RCC 7860 (cell line): Measurements from ENCODE around the gene ABLIM3.
A peak's percentile ranks its signal among the peaks of the same experiment; 100 is the strongest.
"Not testable (repeated sequence)": the region's sequence is repeated elsewhere in the genome, so short reads cannot be mapped to it uniquely, and the experiment has no call there.

Source experiments
- DNase-seq: peaks from one replicate; pipeline ENCODE4 v3.0.0-alpha.2; 2015; ENCODE audit warnings: low spot score
- FAIRE-seq: peaks from 2 replicates; lab custom pipeline; 2012; peaks lifted over from hg19 to GRCh38; lab: Jason Lieb, UNC

ABLIM3 gene

DNA sequence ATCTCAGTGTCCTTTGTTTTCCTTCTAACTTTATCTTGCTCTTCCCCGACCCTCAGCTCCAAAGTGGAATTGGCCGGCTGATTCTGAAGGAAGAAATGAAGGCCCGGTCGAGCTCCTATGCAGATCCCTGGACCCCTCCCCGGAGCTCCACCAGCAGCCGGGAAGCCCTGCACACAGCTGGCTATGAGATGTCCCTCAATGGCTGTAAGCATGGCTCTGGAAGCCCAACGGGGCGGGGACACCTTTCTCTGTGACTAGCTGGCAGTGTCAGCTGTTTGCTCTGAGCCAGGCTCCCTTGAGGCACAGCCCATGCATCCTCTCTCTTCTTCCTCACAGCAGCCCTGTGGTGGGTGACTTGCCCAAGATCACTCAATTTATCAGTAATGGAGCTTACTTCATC is 106.4 kb downstream of the ABLIM3 start:
- DNase-seq (no peak), FAIRE-seq (no peak)

DNA sequence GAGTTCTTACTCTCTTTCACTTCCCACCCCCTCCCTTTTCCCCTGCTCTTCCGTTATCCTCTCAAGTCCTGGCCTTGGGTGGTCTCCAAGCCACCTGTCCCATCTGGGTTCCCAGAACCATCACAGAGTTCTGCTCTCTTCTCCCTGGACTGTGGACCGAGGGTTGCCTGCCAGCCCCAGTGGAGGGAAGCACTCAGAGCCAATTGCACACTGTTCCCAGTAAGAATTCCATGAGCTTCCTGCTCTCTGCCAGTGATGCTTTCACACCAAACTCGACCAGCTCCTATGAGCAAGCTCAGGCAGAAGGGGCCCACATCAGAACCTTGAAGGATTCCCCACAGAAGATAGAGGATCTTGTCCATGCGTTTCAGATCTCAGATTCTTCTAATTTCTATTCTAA is 110.3 kb downstream of the ABLIM3 start:
- no peak for DNase-seq
- no peak for FAIRE-seq

DNA sequence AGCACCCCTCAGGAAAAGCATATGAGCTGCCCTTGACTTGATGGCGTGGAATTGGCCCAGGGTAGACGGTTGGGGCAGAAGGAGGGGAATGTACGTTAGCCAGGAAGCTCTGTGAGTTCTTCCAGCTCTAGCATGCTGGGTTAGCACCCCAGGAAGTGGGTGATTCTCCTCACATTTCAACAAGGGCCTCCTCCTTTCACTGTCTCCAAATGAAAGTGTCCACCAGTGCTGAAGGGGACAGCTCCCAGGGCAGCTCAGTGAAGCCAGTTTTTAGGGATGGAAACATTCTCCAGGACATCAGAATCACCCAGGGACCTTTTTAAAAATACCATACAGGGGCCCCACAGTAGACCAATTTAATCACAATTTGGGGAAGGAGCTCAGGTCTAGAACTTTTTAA is 113.2 kb downstream of the ABLIM3 start:
- FAIRE-seq (no peak), DNase-seq (no peak)

DNA sequence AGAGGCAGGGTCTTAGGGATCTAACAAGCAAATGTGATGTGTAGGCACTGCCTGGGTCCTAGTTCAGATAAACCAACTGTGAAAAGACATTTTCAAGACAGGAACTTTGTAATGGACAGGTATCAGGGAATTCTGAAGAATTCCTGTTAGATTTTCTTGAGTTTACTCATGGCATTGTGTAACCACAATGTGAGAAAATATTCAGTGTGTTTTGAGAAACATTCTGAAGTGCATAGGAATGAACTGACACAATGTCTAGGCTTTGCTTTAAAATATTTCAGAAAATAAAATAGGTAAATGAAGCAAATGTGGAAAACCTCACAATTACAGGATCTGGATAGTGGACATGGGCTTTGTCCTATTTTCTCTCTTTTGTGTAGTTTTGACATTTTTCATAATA is 115.2 kb downstream of the ABLIM3 start:
- peak; percentile 76 for FAIRE-seq
- DNase-seq, result peak; percentile 53

DNA sequence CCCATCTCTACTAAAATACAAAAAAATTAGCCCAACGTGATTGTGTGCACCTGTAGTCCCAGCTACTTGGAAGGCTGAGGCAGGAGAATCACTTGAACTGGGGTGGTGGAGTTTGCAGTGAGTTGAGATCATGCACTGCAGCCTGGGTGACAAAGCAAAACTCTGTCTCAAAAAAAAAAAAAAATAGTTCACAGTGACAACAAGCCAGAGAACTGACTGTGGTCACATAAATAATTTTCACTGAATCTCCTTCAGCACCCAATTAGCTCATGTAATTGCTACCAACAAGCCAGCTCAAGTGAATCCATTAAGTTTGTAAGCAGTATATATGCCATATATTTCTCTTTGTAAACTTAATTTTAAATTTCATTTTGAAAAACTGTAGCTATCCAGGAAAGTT is 115.8 kb downstream of the ABLIM3 start:
- peak; percentile 5 for FAIRE-seq
- peak; percentile 19 for DNase-seq

DNA sequence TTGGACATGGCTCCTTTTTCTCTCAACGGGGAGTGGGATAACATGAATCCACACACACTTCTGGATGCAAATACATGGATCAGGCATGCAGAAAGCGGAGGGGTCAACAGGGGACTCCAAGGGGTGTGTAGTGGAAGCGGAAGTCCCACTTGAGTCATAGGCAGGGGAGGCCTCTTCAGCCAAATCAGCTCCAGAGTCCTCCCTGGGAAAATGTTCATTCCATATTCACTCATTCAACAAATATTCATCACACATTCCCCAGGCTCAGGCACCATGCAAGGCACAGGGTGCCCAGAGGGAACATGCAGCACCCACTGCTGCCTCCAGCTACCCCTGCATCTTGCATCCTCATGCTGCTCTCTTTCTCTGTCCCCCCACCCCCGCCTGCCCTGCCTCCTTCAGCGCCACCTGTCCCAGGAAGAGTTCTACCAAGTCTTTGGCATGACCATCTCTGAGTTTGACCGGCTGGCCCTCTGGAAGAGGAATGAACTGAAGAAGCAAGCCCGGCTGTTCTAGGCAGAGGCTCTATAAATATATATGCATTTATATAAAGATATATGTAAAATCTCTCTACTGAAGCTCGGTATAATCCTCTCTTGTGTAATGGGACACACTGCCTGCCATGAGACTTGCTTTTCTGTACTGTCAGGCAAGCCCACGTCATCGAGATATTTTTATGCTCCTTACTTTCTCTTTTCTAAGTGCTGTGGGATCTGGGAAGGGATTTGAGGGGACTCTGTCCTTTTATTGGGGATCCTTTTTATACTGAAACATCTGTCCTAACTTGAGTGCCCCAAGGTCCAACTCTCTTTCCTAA is 116.8 kb downstream of the ABLIM3 start:
- FAIRE-seq (peak; percentile 80), DNase-seq (peak; percentile 93)

DNA sequence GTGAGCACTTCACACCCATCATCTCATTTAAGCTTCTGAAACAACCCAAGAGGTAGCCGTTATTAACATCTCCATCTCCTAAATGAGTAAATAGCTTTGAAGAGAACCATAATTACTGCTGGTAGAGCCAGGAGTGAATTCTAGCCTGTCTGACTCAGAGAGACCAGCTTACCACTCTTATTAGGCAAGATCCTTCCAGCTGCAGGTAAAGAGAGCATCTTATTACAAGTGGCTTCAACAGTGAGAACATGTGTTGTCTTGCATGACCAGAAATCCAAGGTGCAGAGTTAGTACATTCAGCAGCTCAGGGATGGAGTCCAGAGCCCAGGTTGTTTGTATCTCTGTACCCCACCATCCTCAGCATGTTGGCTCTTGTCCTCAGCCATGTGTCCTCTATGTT is 119.5 kb downstream of the ABLIM3 start:
- no peak for FAIRE-seq
- no peak for DNase-seq

DNA sequence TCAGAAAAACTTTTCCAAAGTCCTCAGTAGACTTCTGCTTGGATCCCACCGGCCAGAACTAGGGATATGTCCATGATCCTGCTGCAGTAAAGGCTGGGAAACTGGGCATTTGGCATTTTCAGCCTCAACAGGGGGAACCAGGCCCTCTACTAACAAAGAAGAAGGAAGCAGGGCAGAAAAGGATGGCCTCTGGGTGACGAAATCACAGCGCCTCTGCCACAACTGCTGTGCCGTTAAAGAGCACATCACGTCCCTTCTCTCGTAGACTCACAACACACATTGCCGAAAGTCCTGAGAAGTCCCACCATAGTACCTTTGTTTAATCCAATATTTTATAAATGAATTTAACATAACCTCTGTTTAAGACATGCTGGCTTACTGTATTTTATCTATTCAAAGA is 120.0 kb downstream of the ABLIM3 start:
- DNase-seq, result no peak
- no peak for FAIRE-seq

DNA sequence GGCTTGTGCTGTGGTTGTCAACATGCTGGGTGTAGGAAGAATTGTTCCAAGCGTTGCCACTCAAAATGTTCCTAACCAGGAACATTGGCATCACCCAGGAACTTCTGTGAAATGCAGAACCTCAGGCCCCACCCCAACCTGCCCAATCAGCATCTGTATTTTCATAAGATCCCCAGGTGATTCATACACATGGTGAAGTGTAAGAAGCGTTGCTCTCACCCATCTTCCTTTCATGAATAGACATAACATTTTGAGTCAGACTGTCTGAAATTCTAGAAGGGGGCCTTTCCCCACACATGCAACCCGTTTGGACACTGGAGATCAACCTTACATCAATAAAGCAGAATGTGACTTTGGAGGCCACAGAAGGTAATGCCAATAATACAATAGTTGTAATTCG is 121.0 kb downstream of the ABLIM3 start:
- DNase-seq, result no peak
- FAIRE-seq, result no peak

DNA sequence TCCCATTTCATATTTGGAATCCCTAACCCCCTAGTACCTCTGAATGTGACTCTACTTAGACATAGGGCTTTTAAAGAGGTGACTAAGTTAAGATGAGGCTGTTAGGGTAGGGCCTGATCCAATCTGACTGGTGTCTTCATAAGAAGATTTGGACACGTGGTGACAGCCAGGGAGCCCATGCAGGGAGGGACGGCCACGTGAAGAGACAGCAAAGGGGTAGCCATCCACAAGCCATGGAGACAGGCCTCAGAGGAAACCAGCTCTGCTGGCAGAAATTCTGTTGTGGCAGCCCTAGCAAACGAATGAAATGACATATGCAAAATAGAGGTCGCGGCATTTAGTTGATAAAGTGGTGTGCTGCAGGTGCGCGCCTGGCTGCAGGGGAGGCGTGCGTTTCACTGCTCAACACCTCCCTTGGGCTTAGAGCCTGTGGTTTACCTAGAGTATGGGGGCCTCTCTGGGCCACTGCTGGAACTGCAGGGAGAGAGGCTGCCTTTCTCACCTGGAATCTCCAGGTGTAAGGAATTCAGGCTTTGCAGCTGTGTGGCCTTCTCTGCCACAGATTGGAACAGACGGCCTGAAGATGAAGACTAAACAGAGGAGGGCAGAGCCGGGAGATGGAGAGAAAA is 123.3 kb downstream of the ABLIM3 start:
- DNase-seq, result no peak
- FAIRE-seq, result no peak

DNA sequence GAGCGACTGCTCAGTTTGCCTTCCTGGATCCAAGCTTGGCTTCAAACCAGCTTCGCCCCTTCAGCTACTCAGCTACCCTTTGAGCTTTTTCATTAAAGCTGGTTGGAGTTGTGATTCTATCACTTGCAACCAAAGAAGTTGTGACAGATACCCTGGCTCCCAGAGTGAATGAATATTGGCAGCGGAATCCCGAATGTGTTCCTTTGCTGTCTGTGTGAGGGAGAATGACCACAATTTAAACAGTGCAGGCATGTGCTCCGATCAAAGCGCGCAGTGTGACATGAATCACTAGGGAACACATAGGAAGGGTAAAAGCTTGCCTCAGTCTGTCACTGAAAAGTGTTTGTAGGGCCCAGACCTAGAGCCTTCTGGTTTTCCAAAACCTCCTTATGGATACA is 123.8 kb downstream of the ABLIM3 start:
- no peak for FAIRE-seq
- no peak for DNase-seq

DNA sequence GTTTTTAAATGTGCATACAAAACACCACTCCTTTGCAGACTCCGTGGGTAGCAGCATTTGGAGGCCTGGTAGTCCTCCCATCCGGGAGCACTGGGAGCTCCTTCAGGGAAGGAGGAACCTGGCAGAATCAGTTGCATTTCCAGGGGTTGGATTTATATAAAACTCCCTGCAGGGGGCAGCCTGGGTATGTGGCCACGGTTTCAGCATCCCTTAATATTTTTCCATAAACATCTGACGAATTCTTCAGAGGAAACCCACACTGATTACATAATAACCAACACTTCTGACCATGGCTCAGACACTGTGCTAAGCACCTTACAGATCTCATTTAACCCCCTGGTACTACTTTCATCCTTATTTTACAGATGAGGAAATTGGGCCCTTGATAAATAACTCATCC is 124.3 kb downstream of the ABLIM3 start:
- no peak for DNase-seq
- no peak for FAIRE-seq

DNA sequence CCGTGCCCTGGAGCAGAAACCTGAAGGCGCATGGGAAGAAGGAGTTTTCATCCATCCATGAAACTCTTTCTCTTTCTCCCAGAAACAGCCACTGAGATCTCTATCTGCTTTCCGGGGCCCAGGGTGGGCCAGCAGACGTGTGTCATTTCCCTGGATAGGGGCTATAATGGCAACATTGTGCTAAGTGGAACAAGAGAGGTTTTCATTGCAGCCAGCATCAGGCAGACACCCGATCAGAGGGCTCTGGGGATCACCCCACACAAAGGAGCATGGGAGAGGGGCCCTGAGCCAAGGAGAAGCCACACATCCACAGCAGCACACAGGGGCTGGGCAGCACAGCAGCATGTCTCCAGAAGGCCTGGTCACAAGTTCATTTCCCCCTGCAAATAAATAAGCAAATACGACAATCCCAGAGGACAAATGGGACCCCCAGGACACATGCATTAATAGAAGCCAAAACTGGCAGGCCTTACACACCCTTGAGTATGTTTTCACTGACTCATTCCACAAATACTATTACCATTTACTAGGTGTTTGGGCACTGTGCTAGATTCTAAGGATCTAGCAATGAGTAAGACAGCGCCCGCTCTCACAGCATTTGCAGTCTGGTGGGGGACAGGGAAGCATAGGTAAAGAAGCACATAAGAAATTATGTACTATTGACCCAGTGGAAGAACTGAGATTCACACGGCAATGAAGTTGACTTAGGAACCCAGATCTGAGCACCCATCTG is 126.1 kb downstream of the ABLIM3 start:
- FAIRE-seq, result no peak
- no peak for DNase-seq

DNA sequence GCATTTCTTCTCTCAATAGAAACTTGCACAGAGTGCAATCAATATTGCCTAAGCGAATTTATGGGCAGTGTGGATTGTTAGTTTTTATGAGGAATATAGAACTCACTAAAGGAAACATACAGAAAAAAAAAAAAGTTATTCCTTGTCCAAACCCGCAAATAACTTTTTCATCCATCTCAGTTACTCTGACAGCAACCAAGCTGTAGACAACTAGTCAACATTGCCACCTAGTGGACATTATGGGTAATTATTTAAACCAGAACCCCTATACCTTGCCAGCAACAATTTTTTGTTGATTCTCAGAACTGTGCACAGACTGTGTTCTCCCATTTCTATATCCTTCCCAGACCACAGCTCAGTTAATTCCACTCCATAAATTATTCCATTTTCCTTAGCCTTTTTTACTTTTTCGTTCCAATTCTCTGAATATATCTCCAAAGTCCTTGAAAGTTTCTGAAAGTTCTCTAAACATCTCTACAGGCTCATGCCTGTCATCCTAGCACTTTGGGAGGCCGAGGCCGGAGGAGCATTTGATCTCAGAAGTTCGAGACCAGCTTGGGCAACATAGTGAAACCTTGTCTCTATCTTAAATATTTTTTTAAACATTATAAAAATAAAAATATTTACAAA is 127.8 kb downstream of the ABLIM3 start:
- peak; percentile 84 for FAIRE-seq
- peak; percentile 70 for DNase-seq

DNA sequence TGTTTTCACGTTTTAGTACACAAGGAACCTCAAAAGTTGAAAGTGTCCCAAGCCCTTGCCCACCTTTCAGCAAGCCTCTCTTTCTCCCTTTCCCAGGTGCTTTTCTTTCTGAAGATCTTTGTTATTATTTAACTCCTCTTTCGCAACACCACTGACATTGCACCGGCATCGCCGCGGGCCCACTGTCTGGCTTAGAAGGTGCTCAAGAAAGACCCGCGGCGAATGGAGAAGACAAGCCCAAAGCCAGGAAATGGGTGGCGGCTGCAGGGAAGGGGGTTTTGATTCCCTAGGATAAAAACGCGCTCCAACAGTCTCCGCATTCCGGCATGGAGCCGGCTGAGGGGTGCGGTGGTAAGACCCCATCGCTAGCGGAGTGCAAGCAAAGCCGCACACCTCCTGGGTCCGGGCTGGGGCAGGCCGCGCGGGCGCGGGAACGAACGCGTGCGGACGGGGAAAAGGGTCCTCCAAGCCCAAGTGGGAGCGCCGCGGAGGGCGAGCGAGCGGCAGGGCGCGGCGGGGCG is 130.0 kb downstream of the ABLIM3 start:
- no peak for DNase-seq

DNA sequence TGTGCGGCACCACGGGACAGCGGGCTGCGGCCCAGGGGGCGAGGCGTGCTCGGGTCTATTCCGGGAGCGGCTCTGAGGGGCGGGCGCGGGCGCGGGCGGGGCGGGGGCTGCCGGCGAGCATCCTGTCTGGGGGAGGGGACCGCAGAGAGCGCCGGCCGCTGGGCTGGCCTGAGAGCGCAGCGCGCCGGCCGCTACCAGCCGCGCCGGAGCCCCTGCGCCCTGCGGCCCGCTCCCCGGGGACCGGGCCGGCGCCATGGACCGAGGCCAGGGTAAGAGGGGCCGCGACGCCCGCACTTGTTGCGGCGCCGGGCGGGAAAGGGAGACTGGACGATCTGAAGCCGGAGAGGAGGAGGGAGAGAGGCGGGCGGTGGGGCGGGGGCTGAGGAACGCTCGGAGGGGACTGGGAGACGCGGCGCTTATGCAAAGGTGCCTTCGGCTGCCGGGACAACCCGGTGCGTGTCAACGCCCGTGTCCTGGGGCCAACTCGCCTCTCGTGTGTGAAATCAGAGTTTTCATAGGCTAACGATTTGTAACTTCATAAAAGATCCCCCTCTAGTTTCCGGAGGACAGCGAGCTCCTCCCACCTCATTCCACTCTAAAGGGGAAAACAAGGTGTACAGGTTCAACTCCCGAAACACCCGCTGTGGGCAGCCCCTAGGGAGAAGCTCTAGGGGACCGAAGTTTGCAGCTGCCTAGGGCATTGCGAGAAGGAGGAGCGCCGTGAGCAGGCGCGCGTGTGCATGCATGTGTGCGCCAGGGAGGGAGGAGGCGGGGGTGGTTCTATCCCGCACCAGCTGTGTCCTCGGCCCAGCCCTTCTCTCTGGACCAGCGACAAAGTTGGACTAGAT is 130.6 kb downstream of the ABLIM3 start, which contains the start of gene AFAP1L1:
Gene AFAP1L1 (plus strand): TSS at position 144 of the 848 bp plus-strand sequence. CDS start 110 bp downstream, at position 254.
- DNase-seq, result peak; percentile 29
- FAIRE-seq, result no peak

More for the DNA sequence above, 130.0 kb downstream of the ABLIM3 start:
- no peak for FAIRE-seq

DNA sequence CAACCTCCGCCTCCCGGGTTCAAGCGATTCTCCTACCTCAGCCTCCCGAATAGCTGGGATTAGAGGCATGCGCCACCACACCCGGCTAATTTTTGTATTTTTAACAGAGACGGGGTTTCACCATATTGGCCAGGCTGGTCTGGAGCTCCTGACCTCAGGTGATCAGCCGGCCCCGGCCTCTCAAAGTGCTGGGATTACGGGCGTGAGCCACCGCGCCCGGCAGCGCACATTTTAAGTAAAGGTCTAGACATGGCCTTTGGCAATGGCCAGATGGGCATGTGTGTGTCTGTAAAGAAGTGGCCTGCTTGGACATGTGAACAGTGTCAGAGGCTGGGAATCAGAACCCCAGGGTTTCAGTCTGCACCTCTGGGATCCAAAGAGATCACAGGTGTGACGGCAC is 131.5 kb downstream of the ABLIM3 start:
- not testable (repeated sequence) for DNase-seq

DNA sequence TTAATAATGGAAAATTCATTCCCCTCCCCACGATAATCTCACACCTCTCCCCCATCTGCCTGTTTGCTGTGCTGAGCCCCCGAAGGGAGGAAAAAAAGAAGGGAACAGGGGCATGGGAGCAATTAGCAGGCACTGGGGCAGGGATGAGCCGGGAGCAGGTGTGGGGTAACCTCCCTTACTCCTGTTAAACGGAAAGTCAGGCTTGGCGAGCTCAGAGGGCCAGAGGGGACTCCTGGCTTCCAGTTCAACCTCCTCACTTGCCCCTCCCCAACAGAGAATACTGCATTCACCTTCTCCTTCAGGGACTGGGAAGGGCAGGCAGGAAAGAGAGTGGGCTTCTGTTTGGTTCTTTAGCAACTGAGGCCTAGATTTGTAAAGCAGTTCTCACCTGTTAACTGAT is 131.9 kb downstream of the ABLIM3 start:
- DNase-seq (no peak), FAIRE-seq (no peak)

More for the DNA sequence above, 131.5 kb downstream of the ABLIM3 start:
- not testable (repeated sequence) for FAIRE-seq

DNA sequence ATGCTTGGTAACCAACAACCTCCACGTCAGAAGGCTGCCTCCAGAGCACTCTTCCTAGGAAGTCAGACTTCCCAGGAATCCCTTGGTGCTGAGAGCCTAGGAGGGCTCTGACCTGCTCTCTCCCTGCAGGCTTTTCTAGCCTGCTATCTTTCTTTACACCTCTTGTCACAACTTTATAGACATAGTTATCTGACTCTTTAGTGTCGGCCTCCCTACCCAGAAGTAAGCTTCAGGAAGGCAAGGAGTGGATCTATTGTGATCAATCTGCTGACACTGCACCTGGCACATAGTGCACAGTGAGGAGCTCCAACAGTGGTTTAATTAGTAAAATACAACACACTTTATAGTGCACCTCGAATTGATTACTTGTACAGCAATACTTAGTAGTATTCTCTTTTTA is 132.7 kb downstream of the ABLIM3 start:
- FAIRE-seq (no peak), DNase-seq (no peak)

DNA sequence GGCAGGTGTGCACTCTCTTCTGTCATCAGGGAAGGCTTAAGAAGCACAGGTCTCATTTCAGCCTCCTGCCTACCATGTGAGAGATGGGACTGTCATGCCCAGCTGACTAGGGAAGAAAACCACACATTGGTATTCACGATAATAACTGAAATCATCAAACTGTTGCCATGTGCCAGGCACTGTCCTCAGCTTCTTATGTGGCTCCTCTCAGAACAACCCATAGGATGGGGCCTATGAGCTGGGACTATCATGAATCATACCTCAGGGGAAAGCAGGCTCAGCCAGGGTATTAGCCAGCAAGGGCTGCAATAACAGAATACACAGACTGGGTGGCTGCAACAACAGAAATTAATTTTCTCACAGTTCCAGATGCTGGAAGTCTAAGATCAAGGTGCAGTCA is 133.6 kb downstream of the ABLIM3 start:
- FAIRE-seq (no peak), DNase-seq (no peak)
